ENCODE results near the gene RRM1.

DNA sequence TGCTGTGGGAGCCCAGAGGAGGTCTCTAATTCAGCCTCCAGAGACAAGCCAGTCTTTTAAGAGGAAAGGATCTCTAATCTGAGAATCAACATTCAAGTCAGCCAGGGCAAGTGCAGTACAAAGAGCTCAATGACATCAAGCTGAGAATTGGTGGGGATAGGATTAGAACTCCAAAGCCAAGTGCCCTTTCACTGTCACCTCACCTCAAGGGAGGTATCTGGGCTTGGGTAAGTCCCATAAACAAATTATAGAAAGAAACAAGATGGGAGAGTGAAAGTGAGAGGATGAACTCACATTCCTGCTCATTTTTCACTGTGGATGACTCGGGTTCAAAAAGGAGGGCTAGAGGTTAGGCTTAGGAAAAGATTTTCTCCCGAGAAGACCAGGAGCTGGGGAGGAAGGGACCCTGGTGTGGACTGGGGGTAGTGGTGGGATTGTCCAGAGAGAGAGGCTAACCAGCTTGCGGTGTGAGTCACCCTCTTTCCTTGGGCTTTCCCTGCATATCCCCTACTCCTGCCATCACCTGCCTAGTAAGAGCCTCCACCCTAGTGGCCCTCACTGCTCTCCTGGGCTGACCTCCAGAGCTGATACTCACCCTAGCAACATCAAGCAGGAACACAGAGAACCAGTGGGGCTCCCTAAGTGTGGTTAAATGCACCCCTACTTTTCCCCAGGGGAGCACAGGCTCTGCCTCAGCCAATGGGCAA is 70.4 kb downstream of the RRM1 start:
- no peak for TF ChIP-seq POLR2AphosphoS5 (IDR thresholded peaks at IDR 0.05; ENCODE audit: low read depth, low read length)
- TF ChIP-seq, protein P1, sequence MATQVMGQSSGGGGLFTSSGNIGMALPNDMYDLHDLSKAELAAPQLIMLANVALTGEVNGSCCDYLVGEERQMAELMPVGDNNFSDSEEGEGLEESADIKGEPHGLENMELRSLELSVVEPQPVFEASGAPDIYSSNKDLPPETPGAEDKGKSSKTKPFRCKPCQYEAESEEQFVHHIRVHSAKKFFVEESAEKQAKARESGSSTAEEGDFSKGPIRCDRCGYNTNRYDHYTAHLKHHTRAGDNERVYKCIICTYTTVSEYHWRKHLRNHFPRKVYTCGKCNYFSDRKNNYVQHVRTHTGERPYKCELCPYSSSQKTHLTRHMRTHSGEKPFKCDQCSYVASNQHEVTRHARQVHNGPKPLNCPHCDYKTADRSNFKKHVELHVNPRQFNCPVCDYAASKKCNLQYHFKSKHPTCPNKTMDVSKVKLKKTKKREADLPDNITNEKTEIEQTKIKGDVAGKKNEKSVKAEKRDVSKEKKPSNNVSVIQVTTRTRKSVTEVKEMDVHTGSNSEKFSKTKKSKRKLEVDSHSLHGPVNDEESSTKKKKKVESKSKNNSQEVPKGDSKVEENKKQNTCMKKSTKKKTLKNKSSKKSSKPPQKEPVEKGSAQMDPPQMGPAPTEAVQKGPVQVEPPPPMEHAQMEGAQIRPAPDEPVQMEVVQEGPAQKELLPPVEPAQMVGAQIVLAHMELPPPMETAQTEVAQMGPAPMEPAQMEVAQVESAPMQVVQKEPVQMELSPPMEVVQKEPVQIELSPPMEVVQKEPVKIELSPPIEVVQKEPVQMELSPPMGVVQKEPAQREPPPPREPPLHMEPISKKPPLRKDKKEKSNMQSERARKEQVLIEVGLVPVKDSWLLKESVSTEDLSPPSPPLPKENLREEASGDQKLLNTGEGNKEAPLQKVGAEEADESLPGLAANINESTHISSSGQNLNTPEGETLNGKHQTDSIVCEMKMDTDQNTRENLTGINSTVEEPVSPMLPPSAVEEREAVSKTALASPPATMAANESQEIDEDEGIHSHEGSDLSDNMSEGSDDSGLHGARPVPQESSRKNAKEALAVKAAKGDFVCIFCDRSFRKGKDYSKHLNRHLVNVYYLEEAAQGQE (IDR thresholded peaks at IDR 0.05; ENCODE audit: insufficient read depth in 1 of 2, low read depth in 2 of 2, low read length in 2 of 2): no peak
- TF ChIP-seq SIN3A (IDR thresholded peaks at IDR 0.05; ENCODE audit: borderline replicate concordance, insufficient read depth, low read length): no peak

Measured in PFSK-1 (cell line).